NCI-H82 (cell line): Measurements from ENCODE around the gene SLC7A6.
A peak's percentile ranks its signal among the peaks of the same experiment; 100 is the strongest.

Source experiments
- DNase-seq: peaks from one replicate; lab custom pipeline; 2025; lab: John Stamatoyannopoulos, UW

Gene SLC7A6

DNA sequence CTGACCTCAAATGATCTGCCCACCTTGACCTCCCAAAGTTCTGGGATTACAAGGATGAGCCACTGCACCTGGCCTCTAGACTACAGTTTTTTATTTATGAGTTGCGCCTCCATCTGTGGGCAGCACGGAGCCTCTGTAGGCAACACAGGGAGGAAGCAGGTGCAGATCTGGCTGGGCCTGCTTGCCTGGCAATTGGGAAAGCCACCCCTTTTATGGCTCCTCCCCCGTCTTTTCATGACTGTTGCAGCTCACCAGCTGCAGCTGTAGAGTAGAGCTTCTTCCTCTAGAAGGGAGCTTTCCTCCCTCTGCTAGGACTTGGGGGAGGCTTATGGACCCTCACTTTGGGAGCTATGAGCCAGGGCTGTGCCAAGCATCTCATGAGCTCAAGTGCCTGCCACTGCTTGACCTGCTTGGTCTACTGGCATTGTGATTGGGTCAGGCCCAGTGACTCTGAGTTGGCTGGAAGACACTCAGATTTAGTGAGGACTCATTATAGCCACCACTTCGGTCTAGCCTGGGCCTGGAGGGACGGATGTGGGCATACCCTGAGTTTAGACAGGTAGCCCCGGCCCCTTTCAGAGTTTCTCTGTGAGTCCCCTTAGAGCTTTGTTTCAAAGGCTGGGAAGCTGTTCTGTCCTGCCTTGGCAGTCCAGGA is 6.9 kb upstream of the SLC7A6 start:
- DNase-seq, result peak; percentile 12

DNA sequence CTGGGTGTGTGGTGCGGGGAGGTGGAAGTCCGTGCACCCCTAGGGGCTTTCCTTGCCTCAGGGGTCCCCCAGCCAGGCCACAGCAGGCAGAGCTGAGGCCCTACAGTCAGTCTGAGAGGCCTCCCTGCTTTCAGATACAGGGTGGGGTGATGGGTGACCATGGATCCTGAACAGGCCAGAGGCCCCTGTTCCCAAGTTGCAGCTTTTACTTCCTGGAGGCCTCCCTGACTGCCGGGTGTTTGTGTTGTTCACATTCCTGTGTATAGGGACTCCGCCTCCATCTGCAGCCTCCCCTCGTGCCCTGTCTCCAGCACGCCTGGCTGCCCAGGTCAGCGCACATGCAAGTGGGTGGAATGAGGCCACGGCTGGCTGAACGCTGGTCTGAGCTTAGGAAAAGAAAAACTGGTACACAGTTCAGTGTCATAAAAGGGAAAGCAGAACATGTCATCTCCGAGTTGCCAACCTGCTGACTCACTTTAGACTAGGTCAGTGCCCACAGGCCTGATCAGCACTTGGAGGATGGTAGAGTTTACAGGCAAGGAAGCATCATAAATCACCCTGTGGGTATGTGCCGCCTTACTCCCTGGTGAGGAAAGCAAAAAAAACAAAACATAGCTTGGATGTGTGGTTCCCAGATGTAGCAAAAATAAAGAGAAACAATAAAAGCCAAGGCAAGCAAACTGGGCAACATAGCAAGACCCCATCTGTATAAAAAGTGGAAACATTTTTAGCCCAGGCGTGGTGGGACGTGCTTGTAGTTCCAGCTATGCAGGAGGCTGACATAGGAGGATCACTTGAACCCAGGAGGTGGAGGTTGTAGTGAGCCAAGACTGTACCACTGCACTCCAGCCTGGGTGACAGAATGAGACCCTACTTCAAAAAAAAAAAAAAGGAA is 6.2 kb upstream of the SLC7A6 start:
- no peak for DNase-seq

GRCh38 chr16:68259007-68259825 is 5.1 kb upstream of the SLC7A6 start:
- no peak for DNase-seq

DNA sequence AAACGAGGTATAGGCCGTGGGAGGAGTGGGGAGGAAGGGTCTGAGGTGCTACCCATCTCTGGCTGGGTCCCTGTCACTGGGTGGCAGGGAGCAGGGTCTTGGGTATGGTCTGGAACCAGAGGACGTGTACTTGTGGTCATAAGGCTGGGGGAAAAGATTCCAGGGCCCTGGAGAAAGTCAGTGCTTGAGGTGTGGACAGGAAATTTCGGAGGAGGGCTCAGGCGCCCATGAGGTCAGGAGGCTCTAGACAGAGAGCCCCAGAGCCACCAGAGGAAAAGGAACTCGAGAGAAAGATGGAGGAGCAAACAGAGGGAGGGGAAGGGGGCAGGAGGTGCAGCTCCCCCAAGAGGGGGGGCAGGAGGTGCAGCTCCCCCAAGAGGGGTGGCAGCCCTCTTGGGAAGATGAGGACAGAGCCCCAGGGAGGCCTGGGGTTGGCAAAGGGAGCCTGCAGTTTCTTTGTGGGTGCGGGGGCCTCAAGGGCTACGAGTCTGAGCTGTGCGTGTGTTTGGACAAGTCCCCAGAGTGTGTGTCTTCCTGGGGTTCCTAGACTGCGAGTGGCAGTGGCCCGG is 683 bp upstream of the SLC7A6 start:
- no peak for DNase-seq

GRCh38 chr16:68265078-68265920 is 973 bp downstream of the SLC7A6 start:
- peak; percentile 46 for DNase-seq

DNA sequence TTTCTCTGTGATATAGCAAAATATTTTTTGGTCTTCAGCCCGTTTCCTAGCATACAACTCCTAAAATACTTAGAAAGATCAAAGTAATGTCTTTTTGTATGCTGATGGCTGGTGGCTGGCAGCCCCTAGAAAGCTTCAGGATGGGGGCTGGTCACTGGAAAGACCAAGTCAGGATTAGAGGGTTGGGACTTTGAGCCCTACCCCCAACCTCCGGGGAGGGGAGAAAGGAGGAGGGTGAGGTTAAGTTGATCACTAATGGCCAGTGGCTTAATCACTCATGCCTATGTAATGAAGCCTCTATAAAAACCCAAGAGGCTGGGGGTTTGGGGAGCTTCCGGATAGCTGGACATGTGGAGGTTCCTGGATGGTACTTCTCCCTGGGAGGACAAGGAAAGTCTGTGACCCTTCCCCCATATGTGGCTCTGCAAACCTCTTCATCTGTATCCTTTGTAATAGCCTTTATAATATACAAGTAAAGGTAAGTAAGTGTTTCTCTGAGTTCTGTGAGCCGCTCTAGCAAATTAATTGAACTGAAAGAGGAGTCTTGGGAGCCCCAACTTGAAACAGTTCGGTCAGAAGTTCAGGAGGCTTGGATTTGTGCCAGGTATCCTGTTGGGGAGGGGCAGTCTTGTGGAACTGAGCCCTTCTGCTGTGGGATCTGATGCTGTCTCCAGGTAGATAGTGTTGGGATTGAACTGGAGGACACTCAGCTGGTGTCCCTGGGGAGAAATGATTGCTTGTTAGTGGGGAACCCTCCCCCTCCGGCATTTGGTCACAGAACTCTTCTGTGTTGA is 3.5 kb downstream of the SLC7A6 start:
- DNase-seq, result peak; percentile 86

GRCh38 chr16:68269793-68270192 is 5.5 kb downstream of the SLC7A6 start:
- no peak for DNase-seq

DNA sequence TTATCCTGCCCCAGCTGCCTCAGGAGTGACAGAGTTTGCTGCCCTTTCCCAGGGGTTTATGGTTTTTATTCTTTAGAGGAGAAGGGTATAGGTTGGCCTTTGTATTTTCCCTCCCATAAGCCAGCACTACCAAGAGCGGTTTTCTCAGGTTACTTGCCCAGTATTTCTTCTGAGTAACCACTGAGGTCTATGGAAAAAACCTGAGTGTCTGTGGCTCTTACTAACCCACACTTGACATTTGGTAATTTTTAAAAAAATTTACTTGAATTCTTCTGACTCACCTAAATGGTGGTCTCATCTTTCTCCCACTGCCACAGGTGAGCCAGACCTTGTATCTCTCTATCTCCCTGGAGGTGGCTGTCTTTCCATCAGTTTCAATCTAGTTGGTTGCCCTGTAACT is 6.0 kb downstream of the SLC7A6 start:
- no peak for DNase-seq

- no peak for DNase-seq
Observed at GRCh38 chr16:68272507-68273209, 8.3 kb downstream of the SLC7A6 start.

DNA sequence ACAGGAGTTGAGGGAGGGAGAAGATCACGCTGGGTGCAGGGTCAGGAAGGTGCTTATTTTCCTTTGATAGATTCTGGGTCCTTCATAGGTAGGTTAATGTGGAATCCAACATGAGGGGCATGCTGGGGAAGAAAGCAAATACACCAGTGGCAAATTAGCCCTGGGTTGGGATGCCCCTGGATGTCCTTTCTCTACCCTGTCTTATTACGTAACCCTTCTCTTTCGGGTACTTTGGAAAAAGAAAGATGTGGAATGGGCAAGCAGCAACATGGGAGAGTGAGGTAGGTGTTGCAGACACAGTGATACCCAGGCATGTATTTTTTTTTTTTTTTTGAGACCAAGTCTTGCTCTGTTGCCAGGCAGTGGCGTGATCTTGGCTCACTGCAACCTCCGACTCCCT is 9.1 kb downstream of the SLC7A6 start:
- DNase-seq, result no peak

DNA sequence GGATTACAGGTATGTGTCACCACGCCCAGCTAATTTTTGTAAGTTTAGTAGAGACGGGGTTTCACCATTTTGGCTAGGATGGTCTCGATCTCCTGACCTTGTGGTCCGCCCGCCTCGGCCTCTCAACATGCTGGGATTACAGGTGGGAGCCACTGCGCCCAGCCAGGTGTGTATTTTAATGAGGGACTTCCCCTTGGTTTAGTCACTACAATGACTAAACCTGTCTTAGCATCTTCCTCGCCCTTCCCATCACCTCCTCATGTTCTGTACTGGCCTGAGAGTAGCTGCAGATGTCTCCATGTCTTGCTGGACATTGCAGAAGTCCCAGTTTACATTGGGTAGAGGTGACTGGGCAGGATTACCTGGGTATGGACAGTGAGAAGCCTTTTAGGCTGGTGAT is 9.6 kb downstream of the SLC7A6 start:
- no peak for DNase-seq

- no peak for DNase-seq
Observed at GRCh38 chr16:68274441-68274840, 10.1 kb downstream of the SLC7A6 start.

DNA sequence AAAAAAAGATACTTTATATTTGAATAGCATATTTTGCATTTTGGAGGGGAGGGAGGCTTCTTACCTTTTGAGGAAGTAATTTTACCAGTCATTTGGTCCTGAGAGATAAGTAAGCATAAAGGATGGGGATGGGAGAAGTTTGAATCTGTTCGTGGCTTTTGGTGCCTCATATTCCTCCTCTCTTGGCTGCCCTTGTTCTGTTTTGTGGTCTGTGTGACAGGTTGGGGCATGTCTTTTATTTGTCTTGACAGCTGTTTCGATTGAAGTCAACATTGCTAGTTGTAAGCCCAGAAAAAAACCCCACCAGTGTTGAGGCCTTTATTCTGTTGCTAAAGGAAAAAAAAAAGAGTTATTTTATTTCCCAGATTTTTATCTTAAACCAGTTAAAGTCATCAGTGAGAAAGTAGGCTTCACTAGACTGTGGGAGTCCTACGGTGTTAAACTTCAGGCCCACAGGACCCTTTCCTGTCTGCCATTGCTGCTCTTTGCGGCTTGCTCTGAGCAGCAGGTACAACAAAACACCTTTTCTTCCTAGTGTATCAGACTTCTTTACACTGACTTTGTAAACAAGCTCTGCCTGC is 11.4 kb downstream of the SLC7A6 start:
- DNase-seq, result no peak

- DNase-seq, result no peak
Observed at GRCh38 chr16:68276223-68276622, 11.9 kb downstream of the SLC7A6 start.

DNA sequence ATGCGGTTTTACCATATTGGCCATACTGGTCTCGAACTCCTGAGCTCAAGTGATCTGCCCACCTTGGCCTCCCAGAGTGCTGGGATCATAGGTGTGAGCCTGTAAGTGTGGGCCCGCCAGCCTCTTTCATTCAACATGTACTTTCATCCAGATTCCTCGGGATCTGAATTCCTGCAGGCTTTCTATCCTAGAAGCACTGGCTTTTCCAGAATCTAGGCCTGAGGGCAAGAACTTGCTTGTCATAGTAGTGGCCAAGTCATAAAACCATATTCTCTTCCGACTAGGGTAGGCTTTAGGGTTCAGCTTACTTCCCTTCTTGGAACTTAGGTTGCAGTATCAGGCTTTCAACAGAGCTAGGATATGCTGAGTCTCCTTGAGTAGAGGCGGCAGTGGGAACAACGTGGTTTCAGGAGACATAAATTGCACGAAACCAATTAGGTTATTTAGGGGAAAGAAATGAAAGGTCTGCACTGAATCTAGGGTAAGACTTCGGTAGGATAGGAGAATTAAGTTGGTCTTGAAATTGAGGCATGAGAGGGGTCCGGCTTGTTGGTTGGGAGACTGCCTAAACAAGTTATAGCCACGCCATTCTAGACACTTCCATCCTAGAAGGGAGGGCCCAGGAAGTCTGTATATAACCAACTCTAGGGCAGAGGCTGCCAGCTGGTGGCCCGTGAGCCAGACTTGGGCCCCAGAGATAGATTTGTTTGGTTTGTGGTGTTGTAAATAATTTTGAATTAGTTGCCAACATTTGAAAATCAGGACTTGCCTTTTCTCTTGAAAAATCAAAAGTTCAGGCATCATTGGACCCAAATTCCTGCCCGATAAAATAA is 15.6 kb downstream of the SLC7A6 start:
- DNase-seq, result no peak

GRCh38 chr16:68281368-68282063 is 17.2 kb downstream of the SLC7A6 start:
- no peak for DNase-seq

DNA sequence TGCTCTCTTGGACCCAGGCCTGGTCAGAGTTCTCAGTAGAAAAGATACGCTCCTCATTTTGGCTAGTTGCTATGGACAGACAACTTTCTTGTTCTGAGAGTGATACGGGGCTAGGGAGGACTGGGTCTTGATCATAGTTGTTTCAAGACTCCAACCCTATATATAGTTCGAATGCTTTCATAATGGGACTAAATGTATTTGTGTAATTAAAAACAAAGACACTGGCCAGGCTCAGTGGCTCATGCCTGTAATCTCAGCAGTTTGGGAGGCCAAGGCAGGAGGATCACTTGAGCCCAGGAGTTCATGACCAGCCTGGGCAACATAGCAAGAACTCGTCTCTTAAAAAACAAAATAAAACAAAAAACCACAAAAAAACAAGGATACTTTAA is 17.7 kb downstream of the SLC7A6 start:
- no peak for DNase-seq

GRCh38 chr16:68283346-68283745 is 19.0 kb downstream of the SLC7A6 start:
- DNase-seq, result no peak
